Measurements from ENCODE around the gene ERC2.

The ERC2 gene

DNA sequence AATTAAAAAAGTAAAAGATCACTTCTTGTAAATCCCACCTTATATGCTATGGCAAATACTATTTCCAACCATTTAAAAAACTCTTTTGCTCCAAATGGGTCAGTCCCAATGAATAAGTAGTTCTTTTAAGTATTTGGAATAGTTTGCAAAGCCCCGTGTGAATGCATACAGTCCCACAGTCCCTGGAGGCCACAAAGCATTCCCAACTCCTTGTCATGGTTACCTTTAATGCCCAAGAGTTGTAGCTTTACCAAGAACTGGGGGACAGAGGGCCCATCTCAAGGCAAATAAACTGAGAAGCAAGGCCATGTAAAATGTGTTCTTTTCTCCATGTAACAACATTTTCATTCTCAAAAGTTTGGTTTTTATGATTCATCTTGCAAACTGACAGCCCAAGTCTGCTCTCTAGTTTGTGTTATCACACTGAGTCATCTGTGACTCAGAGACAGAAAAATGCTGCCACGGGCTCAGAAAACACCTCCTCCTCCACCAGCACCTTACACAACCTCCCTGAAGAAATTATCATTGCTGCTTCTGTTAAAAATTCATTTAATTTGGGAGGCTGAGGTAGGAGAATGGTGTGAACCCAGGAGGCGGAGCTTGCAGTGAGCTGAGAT lies 336.2 kb downstream of the ERC2 start:
- Histone ChIP-seq H4K12ac (ENCODE audit: low read depth, low read length) (no peak overlapping the region), H3K79me1 (ENCODE audit: low read length) (peaks cover 5% of the 10 kb centered on the region), H3K4me3 (ENCODE audit: low read depth, low read length) (no peak overlapping the region), H3K14ac (ENCODE audit: low read length) (no peak overlapping the region), H3K4me1 (ENCODE audit: control insufficient read depth in 1 of 2, insufficient read depth in 2 of 2, low read length in 2 of 2) (peaks cover 0 to 6% of the 10 kb centered on the region in 2 experiments), H3K9ac (ENCODE audit: low read length) (no peak overlapping the region), H3K27me3 (ENCODE audit: insufficient read depth, low read length) (no peaks in the 10 kb centered on the region), H2BK12ac (ENCODE audit: low read length) (no peak overlapping the region), H3K4ac (ENCODE audit: low read depth, low read length) (no peak overlapping the region), H3K36me3 (ENCODE audit: control insufficient read depth in 1 of 2, insufficient read depth in 2 of 2, low read length in 2 of 2) (no peaks in the 10 kb centered on the region), H3K23ac (ENCODE audit: low read length) (no peak overlapping the region), H2BK120ac (ENCODE audit: insufficient read depth, low read length, poor library complexity) (peak overlapping the region; percentile 6), H4K8ac (ENCODE audit: low read depth, low read length) (no peak overlapping the region), H3K79me2 (ENCODE audit: control insufficient read depth, insufficient read depth, low read length, poor library complexity) (no peaks in the 10 kb centered on the region), H2AFZ (ENCODE audit: insufficient read depth, low read length, poor library complexity) (no peak overlapping the region), H4K91ac (ENCODE audit: low read depth, low read length) (no peak overlapping the region), H2AK5ac (ENCODE audit: low read length) (no peak overlapping the region), H3K27ac (ENCODE audit: low read depth, low read length) (peak overlapping the region; percentile 79), H3K18ac (ENCODE audit: low read length) (no peak overlapping the region), H3K9me3 (ENCODE audit: insufficient read depth, low read depth, low read length) (no peaks in the 10 kb centered on the region), H2BK5ac (ENCODE audit: low read depth, low read length, poor library complexity) (peak overlapping the region; percentile 4), H3K4me2 (ENCODE audit: low read length) (peak overlapping the region; percentile 50)
- WGBS (ENCODE audit: extremely low coverage, insufficient coverage, insufficient read length), result no CpG with 5 or more reads among the region's 3 CpGs
- peak; percentile 81 to 95 for DNase-seq

DNA sequence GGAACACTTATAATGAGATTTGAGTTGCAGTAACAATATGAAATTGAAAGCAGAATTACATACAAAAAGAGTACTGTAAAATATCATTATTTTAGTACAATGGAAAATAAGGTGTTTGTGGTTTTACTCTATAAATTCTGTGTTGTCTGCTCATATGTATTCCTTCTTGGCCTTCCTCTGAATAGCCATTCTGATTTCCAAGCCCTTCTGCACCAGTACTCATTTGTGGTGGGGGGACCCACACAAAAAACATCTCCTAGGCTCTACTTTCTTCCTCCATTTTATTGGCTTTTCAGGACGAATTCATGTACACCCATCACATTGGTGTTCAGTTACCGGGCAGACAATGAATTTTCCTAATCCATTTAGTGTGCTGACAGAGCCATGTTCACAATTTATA lies 338.2 kb downstream of the ERC2 start:
- Histone ChIP-seq H3K4ac (ENCODE audit: low read depth, low read length) (no peak overlapping the region), H4K8ac (ENCODE audit: low read depth, low read length) (no peak overlapping the region)
- no CpG with 5 or more reads among the region's 2 CpGs for WGBS (ENCODE audit: extremely low coverage, insufficient coverage, insufficient read length)

DNA sequence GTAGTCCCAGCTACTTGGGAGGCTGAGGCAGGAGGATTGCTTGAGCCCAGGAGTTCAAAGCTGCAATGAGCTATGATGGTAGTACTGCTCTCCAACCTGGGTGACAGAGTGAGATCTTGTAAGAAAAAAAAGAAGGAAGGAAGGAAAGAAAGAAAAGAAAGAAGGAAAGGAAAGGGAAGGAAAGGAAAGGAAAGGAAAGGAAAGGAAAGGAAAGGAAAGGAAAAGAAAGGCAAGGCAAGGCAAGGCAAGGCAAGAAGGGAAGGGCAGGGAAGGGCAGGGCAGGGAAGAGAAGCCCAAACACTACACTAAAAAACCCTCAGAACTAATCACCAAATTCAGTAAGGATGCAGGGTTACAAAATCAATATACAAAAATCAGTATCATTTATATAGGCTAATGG lies 341.6 kb downstream of the ERC2 start:
- Histone ChIP-seq H2BK120ac (ENCODE audit: insufficient read depth, low read length, poor library complexity) (no peak overlapping the region), H3K9me3 (ENCODE audit: insufficient read depth, low read depth, low read length) (no peaks in the 10 kb centered on the region), H3K27me3 (ENCODE audit: insufficient read depth, low read length) (no peaks in the 10 kb centered on the region), H3K4ac (ENCODE audit: low read depth, low read length) (no peak overlapping the region), H3K4me2 (ENCODE audit: low read length) (no peak overlapping the region), H3K14ac (ENCODE audit: low read length) (peak overlapping the region; percentile 72), H4K8ac (ENCODE audit: low read depth, low read length) (no peak overlapping the region), H3K4me1 (ENCODE audit: control insufficient read depth in 1 of 2, insufficient read depth in 2 of 2, low read length in 2 of 2) (peaks cover 0 to 5% of the 10 kb centered on the region in 2 experiments), H2BK5ac (ENCODE audit: low read depth, low read length, poor library complexity) (no peak overlapping the region), H2AK5ac (ENCODE audit: low read length) (no peak overlapping the region), H3K79me1 (ENCODE audit: low read length) (peaks cover 2% of the 10 kb centered on the region), H4K12ac (ENCODE audit: low read depth, low read length) (no peak overlapping the region), H3K36me3 (ENCODE audit: control insufficient read depth in 1 of 2, insufficient read depth in 2 of 2, low read length in 2 of 2) (no peaks in the 10 kb centered on the region), H3K9ac (ENCODE audit: low read length) (no peak overlapping the region), H4K91ac (ENCODE audit: low read depth, low read length) (no peak overlapping the region), H3K23ac (ENCODE audit: low read length) (no peak overlapping the region), H3K4me3 (ENCODE audit: low read depth, low read length) (no peak overlapping the region), H2AFZ (ENCODE audit: insufficient read depth, low read length, poor library complexity) (no peak overlapping the region), H3K79me2 (ENCODE audit: control insufficient read depth, insufficient read depth, low read length, poor library complexity) (no peaks in the 10 kb centered on the region), H3K27ac (ENCODE audit: low read depth, low read length) (no peak overlapping the region), H2BK12ac (ENCODE audit: low read length) (peak overlapping the region; percentile 71), H3K18ac (ENCODE audit: low read length) (no peak overlapping the region)
- no peak for DNase-seq

More for the DNA sequence above, 338.2 kb downstream of the ERC2 start:
- no peaks in the 10 kb centered on the region for H3K36me3 ChIP-seq (ENCODE audit: control insufficient read depth in 1 of 2, insufficient read depth in 2 of 2, low read length in 2 of 2)
- H3K9ac ChIP-seq (ENCODE audit: low read length), result no peak overlapping the region
- no peak overlapping the region for H3K14ac ChIP-seq (ENCODE audit: low read length)
- no peak overlapping the region for H2BK12ac ChIP-seq (ENCODE audit: low read length)
- no peak overlapping the region for H4K12ac ChIP-seq (ENCODE audit: low read depth, low read length)
- peak overlapping the region; percentile 73 for H4K91ac ChIP-seq (ENCODE audit: low read depth, low read length)
- H3K27me3 ChIP-seq (ENCODE audit: insufficient read depth, low read length), result no peaks in the 10 kb centered on the region
- H3K23ac ChIP-seq (ENCODE audit: low read length), result no peak overlapping the region
- no peak overlapping the region for H2AFZ ChIP-seq (ENCODE audit: insufficient read depth, low read length, poor library complexity)
- H3K79me1 ChIP-seq (ENCODE audit: low read length), result peaks cover 5% of the 10 kb centered on the region
- DNase-seq, result no peak
- no peak overlapping the region for H3K18ac ChIP-seq (ENCODE audit: low read length)
- H3K4me2 ChIP-seq (ENCODE audit: low read length), result no peak overlapping the region
- H2AK5ac ChIP-seq (ENCODE audit: low read length), result no peak overlapping the region
- peaks cover 0 to 6% of the 10 kb centered on the region in 2 experiments for H3K4me1 ChIP-seq (ENCODE audit: control insufficient read depth in 1 of 2, insufficient read depth in 2 of 2, low read length in 2 of 2)
- no peak overlapping the region for H3K27ac ChIP-seq (ENCODE audit: low read depth, low read length)
- no peak overlapping the region for H2BK120ac ChIP-seq (ENCODE audit: insufficient read depth, low read length, poor library complexity)
- no peaks in the 10 kb centered on the region for H3K9me3 ChIP-seq (ENCODE audit: insufficient read depth, low read depth, low read length)
- no peak overlapping the region for H2BK5ac ChIP-seq (ENCODE audit: low read depth, low read length, poor library complexity)
- H3K79me2 ChIP-seq (ENCODE audit: control insufficient read depth, insufficient read depth, low read length, poor library complexity), result no peaks in the 10 kb centered on the region
- no peak overlapping the region for H3K4me3 ChIP-seq (ENCODE audit: low read depth, low read length)

DNA sequence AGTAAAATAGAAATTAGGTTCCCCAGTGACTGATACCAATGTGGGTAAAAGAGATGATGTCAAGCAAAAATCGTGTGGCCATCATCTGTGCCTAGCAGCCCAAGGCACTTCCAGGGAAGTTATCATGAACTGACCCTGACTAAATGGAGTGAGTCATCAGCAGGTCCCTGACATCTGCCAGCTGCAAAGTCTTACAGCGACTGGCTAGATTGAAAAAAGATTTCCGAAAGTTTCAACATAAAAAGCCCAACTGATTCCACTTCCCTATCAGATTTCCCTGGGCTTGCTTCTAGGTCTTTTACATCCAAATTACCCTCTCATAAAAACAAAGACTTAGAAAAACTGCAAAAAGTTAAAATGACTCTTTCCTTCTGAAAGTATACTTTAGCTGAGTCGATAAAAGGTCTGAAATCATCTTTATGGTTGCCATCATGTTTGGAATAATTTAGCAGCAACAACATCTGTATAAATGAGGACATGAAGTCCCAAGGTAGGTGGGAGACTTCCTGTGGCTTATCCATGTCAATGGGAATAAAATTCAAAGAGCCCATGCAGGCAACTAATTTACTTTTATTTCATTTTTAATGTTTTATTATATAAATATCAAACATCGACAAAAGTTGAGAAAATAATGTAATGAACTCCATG lies 342.8 kb downstream of the ERC2 start:
- Histone ChIP-seq H2AK5ac (ENCODE audit: low read length) (no peak overlapping the region), H3K18ac (ENCODE audit: low read length) (no peak overlapping the region), H2BK12ac (ENCODE audit: low read length) (no peak overlapping the region), H3K79me1 (ENCODE audit: low read length) (peaks cover 2% of the 10 kb centered on the region), H3K14ac (ENCODE audit: low read length) (no peak overlapping the region), H3K9me3 (ENCODE audit: insufficient read depth, low read depth, low read length) (no peaks in the 10 kb centered on the region), H3K36me3 (ENCODE audit: control insufficient read depth in 1 of 2, insufficient read depth in 2 of 2, low read length in 2 of 2) (no peaks in the 10 kb centered on the region), H3K4me3 (ENCODE audit: low read depth, low read length) (no peak overlapping the region), H2BK120ac (ENCODE audit: insufficient read depth, low read length, poor library complexity) (no peak overlapping the region), H2AFZ (ENCODE audit: insufficient read depth, low read length, poor library complexity) (no peak overlapping the region), H3K4ac (ENCODE audit: low read depth, low read length) (no peak overlapping the region), H4K91ac (ENCODE audit: low read depth, low read length) (no peak overlapping the region), H2BK5ac (ENCODE audit: low read depth, low read length, poor library complexity) (no peak overlapping the region), H3K27ac (ENCODE audit: low read depth, low read length) (no peak overlapping the region), H3K79me2 (ENCODE audit: control insufficient read depth, insufficient read depth, low read length, poor library complexity) (no peaks in the 10 kb centered on the region), H3K9ac (ENCODE audit: low read length) (no peak overlapping the region), H4K8ac (ENCODE audit: low read depth, low read length) (no peak overlapping the region), H4K12ac (ENCODE audit: low read depth, low read length) (no peak overlapping the region), H3K27me3 (ENCODE audit: insufficient read depth, low read length) (no peaks in the 10 kb centered on the region), H3K4me1 (ENCODE audit: control insufficient read depth in 1 of 2, insufficient read depth in 2 of 2, low read length in 2 of 2) (peaks cover 0 to 5% of the 10 kb centered on the region in 2 experiments), H3K4me2 (ENCODE audit: low read length) (no peak overlapping the region), H3K23ac (ENCODE audit: low read length) (no peak overlapping the region)
- peak; percentile 84 to 87 for DNase-seq
- WGBS (ENCODE audit: extremely low coverage, insufficient coverage, insufficient read length), result no CpG with 5 or more reads among the region's 5 CpGs
